Fibroblast of upper back skin (primary cell): Measurements from ENCODE around the gene SPATS2.
"Not testable (repeated sequence)": the region's sequence is repeated elsewhere in the genome, so short reads cannot be mapped to it uniquely, and the experiment has no call there.

Experiments used
- DNase-seq: peaks from one replicate; pipeline ENCODE4 v3.0.0-alpha.2; 2013

The SPATS2 gene

DNA sequence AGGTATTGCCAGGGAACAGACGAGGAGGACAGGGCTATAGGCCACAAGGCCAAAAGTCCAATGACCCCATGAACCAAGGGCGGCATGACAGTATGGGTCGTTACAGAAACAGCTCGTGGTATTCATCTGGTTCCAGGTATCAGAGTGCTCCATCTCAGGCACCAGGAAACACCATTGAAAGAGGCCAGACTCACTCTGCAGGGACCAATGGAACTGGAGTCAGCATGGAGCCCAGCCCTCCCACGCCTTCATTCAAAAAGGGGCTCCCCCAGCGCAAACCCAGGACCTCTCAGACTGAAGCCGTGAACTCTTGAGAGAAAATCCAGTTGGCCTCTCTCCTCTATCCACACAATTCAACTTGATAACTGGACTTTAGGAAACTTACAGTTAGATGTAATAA is 158.7 kb downstream of the SPATS2 start:
- no peak for DNase-seq

DNA sequence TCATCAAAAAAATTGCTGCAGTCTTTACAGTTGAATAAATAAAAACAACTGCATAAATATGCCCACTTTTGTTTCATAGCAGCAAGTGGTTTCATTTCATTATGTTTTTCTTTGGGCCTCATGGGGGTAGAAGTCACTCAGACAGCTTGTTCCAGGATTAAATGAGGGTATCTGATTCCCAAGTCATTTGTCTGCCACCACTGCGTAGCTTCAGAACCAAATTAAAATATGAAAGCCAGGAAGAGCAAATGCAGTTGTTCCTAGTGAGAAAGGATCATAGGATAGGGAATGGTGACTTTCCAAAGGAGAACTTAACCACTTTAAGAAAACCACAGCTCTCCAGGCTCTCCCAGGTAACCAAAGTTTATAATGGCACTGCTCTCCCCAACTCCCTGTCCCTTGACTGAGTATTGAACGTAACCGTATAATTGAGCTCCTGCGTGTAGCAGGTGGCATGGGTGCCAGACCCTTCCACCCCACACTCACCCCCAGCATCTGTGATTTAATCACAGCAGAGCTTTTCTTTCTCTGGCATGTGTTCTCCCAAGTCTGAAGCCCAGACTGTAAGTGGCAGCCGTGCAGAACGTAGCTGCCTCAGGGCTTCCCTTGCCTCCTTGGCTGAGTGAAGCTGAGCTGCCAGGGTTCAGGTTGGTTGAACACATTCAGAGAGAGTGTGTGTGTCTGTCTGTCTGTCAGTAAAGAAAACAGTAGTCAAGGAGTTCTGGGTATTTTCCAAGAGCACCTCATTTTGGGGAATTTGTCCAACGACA is 160.3 kb downstream of the SPATS2 start:
- no peak for DNase-seq

DNA sequence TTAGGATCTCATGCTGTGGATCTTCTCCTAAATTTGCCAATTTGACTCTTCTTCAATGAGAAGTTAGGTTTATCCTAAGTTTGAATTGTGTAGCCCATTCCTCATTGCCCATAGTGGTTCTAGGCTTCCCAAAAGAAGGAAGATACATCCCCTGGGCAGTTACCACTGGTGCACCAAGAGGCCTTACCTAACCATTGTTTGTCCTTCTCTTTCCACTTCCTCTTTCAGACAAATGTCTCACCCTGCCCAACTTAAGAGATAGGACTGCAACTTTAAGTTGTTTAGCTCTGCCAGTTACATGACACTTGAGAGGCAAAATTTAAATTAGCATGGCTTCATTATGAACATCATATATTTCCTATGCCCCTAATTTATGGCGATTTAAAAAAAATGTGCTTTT is 162.2 kb downstream of the SPATS2 start:
- DNase-seq, result no peak

DNA sequence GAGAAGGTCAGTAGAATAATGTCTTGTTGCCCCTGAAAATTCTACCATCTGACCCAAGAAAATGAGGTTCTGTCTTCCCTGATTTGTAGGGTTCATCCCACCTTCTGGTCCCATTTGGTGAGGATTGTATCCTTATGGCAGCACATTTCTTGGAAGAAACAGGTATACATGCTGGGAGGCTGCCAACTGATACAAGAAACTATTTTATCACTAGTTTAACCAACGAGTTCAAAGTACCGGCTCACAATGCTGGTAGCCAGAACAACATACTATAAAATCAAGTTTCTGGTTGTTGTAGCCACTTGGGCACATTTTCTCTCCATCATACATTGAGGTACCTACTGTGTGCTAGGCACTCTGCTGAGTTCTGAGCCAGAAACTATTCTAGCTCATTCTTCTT is 164.5 kb downstream of the SPATS2 start:
- DNase-seq, result no peak

DNA sequence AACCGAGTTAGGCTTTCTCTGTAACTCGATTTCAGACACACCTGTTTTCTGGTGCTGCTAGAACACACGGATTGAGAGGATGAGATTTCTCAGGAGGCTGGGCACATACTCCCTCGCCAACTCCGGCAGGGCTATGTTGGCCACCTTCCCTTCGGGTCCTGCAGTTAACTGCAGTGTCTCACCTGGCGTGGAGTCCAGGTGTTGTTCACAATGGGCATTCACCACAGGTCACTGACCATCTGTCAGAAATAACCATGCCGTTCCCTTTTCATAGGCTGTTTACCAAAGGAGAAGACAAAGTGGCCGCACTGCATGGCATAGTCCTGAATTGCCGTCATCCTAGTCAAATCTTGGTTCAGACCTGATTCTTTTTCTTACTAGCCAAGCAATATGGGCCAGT is 166.1 kb downstream of the SPATS2 start:
- no peak for DNase-seq

- DNase-seq, result not testable (repeated sequence)
Measured at GRCh38 chr12:49534122-49534521, 166.9 kb downstream of the SPATS2 start.

- no peak for DNase-seq
Measured at GRCh38 chr12:49534731-49535278, 167.5 kb downstream of the SPATS2 start.

DNA sequence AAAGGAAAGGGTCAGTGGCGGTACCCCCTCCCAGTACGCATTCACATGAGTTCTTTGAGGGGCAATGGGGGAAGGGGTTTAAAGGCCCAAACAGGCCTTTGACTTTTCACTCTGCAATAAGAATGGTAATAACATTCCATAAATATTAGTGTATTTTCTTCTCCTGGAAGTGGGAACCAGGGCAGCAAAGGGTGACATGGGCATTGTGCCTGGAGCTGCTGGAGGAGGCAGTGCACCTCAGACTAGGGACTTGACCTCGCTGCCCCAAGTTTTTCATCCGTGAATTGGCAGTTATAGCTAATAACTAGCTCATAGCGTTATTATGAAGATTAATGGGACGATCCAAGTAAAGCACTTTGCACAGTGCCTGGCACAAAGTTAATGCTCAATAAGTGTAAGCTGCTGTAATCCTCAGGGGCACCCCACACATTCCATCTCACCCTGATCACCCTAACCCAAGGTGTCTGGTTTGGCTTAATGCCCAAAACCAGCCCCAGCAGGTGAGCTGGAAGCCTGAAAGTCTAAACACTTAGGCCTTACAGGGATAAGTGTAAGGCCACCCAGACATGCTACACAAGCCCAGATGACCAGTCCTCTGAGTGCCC is 168.8 kb downstream of the SPATS2 start:
- peak; percentile 16 for DNase-seq

DNA sequence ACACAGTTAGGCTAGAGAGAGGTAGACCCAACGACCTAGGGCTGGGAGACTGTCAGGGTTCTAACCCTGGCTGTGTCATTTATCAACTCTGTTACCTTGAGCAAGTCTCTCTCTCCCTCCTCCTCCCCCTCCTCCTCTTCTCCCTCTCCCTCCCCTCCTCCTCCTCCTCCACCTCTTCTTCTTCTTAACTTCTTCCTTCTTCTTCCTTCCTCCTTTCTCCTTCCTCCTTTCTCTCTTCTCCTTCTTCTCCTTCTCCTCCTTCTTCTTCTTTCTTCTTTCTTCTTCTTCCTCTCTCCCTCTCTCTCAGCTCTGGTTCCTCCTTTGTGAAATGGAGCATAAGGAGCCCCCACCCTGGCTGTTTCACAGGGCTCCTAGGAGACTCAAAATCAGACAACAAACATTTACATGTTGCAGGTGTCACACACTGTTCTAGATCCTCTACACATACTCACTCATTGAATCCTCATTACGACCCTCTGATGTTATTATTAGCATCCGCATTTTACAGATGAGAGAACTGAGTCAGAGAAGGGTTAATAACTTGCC is 169.3 kb downstream of the SPATS2 start:
- no peak for DNase-seq

DNA sequence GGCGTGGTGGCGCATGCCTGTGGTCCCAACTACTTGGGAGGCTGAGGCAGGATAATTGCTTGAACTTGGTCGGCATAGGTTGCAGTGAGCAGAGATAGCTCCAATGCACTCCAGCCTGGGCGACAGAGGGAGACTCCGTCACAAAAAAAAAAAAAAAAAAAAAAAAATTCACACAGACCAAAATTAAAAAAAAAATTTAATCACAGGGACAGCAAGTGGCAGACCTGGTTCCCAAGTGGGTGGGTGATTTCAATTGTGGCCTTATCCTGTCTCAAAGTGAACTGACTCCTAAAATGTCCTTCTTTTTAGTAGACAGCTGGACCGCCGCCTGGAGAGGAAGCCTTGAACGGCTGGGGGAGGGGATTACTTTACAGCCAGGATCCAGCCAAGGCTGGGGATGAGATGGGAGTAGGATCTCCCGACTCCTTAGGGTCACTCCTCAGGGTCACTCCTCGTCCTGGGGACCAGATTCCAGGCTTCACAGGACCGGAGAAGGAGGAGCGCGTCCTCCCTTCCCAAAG is 170.0 kb downstream of the SPATS2 start:
- DNase-seq, result no peak

DNA sequence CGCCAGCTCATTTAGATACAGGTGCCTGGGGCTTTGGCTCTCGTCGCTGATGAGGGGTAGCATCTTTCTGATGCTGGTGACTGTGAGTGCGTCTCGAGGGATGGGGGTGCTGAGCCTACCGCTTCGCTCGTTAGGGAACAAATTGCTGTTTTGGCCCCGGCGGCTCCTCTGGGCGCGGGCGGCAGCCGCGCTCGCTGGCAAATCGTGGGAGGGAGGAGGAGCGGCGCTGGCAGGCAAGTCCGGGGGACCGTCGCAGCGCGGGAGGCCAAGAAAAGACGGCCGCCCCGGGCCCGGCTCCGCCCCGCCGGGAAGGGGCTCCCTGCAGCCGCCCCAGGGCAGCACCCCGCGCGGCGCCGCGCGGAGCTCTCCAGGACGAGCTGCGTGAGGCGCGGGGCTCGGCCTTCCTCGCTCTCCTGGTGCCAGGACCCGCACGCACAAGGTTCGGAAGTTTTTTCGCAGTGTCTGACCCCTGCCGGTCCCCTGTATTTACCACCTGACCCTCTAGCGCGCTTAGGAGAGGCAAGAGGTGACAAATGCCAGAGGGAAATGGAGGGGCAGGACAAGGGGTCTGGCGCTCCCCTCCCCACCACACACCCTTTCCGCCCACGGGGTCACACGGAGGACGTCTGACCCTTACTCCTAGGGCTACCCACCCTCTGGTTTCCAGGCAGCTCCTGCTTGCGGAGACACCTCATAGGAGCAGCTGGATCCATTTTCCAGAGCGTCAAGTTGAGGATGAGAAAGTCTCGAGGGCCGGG is 170.7 kb downstream of the SPATS2 start:
- no peak for DNase-seq

GRCh38 chr12:49538510-49539403 is 171.5 kb downstream of the SPATS2 start, which contains the start of gene KCNH3:
Gene KCNH3, plus strand, starts transcription at chr12:49539030. Its CDS starts 387 bp downstream, at chr12:49539417.
- peak; percentile 60 for DNase-seq

- no peak for DNase-seq
Measured at GRCh38 chr12:49539406-49540228, 172.4 kb downstream of the SPATS2 start.

DNA sequence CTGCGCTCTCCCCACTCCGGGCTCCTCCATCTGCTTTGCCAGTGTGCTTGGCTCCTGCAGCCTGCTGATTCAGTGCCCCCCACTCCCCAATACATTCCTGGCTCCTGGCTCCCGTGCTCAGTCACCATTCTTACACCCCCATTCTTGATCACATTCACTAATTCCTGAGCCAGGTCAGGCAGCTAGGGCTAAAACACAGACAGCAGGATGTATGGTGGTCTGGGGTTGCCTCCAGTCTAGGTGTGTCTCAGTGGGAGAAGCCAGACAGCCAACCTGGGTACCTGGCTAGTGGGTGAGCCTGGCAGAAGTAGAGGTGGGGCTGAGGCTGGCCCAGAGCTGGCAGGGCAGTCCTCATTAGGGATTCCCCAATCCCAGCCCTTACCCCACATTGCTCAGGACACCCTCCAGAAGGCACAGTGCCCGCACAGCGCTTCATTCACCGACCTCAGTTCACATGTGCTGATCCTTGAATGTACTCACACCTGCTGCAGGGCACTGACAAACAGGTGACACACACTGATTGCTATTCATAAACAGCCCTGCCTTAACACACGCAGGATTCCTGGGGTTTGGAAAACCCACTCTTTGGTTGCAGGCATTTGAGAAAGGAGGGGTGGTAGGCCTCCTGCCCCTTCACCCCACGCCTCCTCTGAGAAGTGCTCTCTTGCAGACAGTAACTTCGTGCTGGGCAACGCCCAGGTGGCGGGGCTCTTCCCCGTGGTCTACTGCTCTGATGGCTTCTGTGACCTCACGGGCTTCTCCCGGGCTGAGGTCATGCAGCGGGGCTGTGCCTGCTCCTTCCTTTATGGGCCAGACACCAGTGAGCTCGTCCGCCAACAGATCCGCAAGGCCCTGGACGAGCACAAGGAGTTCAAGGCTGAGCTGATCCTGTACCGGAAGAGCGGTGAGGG is 173.2 kb downstream of the SPATS2 start:
- DNase-seq, result no peak

GRCh38 chr12:49541140-49541861 is 174.0 kb downstream of the SPATS2 start:
- DNase-seq, result no peak

GRCh38 chr12:49541911-49542505 is 174.7 kb downstream of the SPATS2 start:
- no peak for DNase-seq

DNA sequence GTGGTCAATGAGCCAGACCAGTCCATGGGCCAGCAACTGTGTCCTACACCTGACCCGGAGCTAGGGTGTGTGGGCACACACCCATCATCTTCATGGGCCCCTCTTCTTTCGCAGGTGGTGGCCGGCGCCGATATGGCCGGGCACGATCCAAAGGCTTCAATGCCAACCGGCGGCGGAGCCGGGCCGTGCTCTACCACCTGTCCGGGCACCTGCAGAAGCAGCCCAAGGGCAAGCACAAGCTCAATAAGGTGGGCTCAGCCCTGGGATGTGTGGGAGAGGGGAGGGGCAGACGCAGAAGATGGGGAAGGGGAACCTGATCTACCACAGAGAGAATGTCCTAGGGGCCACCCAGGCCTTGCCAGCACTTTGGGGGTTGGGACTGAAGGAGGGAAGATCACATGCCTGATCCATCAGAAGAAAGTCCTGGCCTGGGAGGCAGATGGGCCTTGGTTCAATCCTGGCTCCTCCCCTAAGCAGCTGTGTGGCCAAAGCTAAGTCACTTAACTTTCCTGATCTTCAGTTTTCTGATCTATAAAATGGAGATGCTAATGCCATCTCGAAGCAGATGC is 175.4 kb downstream of the SPATS2 start:
- DNase-seq, result no peak

DNA sequence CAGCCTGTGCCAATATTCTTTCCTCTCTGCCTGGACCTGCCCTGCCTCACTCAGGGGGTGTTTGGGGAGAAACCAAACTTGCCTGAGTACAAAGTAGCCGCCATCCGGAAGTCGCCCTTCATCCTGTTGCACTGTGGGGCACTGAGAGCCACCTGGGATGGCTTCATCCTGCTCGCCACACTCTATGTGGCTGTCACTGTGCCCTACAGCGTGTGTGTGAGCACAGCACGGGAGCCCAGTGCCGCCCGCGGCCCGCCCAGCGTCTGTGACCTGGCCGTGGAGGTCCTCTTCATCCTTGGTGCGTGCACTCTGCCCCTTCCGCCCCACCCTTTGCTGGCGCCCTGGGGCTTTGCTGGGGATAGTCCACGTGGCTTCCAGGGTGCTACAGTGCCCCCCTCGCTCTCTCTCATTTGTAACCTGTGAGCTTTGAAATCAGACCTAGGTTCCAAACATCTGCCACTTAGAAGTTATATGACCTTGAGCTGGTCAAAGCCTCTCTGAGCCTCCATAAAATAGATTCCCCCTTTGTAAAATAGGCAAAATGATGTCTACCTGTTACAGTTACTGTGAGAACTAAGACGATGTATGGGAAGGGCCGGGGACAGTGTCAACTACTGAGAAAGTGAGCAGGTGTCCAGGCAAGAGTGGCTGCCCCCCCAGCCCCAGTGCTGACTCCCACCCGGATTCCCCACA is 176.1 kb downstream of the SPATS2 start:
- no peak for DNase-seq
